Activated CD4-positive, alpha-beta T cell treated with anti-CD3 and anti-CD28 coated beads for 1 hour (primary cell): ENCODE data around the gene CNTN2.

Source experiments
- DNase-seq: peaks from one replicate; pipeline ENCODE4 v3.0.0-alpha.2; 2020

Gene CNTN2, protein sequence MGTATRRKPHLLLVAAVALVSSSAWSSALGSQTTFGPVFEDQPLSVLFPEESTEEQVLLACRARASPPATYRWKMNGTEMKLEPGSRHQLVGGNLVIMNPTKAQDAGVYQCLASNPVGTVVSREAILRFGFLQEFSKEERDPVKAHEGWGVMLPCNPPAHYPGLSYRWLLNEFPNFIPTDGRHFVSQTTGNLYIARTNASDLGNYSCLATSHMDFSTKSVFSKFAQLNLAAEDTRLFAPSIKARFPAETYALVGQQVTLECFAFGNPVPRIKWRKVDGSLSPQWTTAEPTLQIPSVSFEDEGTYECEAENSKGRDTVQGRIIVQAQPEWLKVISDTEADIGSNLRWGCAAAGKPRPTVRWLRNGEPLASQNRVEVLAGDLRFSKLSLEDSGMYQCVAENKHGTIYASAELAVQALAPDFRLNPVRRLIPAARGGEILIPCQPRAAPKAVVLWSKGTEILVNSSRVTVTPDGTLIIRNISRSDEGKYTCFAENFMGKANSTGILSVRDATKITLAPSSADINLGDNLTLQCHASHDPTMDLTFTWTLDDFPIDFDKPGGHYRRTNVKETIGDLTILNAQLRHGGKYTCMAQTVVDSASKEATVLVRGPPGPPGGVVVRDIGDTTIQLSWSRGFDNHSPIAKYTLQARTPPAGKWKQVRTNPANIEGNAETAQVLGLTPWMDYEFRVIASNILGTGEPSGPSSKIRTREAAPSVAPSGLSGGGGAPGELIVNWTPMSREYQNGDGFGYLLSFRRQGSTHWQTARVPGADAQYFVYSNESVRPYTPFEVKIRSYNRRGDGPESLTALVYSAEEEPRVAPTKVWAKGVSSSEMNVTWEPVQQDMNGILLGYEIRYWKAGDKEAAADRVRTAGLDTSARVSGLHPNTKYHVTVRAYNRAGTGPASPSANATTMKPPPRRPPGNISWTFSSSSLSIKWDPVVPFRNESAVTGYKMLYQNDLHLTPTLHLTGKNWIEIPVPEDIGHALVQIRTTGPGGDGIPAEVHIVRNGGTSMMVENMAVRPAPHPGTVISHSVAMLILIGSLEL

DNA sequence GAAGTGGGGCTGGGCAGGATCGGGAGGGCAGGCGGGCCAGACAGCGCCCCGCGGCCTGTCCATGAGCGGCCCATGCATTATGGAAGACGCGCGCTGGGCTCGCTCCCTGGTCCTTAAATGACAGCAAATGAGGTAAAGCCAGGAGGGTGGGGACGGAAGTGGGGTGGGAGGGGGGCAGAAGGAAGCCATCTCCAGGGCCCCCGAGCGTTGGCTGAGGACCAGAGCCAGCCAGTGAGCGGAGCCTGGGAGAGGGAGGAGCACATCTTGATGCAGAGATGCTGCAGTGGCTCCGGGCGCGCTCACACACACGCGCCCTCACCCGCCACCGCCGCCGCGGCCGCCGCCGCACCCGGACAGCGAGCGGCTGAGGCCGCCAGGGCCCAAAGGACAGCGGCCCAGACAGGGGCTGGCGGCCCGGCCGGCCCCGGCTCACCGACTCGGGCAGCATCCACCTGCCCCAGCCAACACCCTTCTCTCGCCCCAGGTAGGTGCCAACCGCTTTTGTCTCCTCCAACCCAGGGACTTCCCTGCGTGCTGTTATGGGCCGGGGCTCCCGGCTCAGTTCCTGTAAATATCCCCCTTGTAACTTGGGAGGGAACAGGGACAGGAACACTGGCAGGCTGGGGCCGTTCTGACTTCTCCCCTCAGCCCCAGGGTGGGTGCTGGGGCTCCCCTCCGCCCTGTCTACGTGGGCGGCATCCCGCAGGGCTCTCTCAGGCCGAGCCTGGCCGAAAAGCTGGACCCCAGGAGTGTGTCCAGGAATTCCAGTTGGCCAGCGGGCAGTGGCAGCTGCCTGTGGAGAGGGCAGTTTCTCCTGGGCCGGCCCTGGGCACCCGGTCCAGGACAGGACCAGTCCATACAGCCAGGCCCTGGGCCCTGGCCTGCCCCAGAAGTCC is at the start of gene CNTN2:
Gene CNTN2, plus strand, starts transcription at position 302 of the 896 bp plus-strand sequence. CDS start 9,974 bp downstream, outside the sequence.
- DNase-seq: no peak

DNA sequence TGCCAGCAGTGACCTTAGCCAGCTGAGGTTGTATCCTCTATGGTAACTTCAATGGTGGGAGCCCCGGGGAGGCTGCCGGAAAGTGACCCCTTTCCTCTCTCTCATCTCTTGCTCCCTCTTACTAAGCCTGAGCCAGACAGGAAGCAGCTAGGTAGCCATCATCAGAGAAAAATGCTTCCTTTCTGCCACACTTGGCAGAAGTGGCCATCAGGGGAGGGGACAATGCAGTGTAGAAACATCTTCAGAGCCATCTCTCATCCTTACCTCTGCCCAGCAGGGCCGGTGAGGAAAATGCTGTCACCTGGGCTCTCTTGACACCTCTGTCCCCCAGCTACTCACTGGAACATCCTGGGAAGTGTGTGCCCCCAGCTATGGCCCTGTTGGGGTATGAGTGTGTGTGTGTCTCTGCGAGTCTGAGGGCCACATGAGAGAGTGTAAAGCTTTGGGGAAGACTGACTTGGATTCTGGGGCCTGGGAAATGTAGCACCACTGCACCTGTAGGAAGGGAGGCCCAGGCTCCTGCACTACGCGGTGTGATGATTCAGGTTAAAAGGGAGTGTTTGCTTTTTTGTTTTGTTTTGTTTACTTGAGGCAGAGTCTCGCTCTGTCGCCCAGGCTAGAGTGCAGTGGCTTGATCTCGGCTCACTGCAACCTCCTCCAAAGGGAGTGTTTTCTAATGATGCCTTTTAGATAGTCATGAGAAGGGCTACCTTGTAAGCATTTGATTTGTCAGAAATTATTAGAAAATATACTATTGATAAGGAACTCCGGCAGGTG is 48.7 kb upstream of the CNTN2 start:
- DNase-seq: no peak

DNA sequence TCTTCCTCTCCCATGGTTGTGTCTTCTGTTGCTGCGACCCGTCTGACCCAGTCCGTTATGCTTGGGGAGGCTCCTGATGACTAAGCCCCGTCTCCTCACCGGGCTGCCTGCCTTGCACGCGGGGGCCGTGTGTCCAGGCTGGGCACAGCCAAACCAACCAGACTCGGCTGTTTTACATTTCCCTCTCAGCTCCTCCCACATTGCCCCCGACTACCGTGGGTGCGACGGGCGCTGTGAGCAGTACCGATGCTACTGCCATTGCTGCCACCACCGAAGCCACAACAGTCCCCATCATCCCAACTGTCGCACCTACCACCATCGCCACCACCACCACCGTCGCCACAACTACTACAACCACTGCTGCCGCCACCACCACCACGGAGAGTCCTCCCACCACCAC is 46.0 kb upstream of the CNTN2 start:
- no peak for DNase-seq

DNA sequence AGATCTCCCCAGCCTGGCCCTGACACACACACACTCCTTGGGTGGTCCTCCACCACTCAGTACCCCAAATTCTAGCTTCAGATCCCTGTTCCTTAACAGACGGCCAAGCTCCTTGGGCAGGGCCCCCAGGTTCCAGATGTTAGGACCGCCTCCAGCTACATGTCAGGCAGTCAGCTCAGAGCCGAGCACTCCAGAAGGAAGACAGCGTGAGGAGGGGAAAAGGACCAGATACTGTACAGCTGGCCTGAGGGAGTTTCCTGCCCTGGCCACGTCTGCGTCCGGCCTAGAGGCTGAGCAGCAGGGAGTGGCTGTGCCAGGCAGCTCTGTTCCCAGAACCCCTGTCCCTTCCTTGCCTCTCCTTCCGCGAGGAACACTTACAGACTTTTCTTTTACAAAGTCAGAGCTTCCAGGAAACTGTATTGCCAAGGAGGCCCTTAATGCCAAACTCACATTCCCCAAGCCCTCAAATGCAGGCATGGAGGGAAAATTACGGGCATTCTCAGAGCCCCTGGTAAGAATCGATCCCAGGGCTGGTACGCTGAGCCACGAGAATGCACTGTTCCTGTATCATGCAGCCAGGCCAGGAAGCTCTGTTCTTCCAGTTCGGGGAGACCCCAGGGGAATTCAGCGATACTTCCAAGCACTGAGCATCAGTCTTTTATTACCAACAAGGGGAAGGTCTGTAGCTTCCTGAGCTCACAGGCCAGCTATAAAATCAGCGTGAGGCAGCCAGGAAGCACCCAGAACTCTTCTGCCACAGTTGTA is 45.2 kb upstream of the CNTN2 start:
- DNase-seq: no peak

DNA sequence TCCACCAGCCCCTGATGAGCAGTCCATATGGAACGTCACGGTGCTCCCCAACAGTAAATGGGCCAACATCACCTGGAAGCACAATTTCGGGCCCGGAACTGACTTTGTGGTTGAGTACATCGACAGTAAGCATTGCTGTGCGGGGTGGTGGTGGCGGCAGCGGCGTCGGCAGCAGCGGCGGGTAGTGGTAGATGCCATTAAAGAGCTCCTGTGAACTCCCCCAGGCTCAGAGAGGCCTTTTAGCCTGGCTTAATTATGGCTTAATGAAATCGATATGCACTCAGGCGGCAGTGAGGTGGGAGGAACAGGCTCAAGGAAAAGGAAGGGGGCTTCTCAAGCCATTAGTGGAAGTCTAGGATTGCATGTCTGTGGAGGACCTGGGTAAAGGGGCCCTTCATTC is 41.9 kb upstream of the CNTN2 start:
- DNase-seq: no peak

DNA sequence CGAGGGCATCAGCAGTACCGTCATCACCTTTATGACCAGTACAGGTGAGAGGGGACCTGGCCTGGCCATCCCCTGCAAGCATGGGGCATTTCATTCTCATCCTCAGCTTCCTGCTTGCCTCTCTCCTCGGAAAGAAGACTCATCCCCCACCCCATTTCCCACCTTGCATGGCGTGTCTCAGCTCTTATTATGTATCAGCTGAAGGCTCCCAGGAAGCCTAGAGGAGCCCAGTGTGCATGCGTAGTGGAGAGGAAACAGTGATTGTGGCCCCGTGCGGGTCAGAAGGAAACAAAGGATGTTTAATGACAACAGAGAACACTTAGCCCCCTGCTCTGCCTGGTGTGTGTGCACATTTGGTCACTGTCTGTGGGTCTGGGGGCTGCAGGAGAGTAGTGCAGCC is 40.3 kb upstream of the CNTN2 start:
- DNase-seq: no peak

DNA sequence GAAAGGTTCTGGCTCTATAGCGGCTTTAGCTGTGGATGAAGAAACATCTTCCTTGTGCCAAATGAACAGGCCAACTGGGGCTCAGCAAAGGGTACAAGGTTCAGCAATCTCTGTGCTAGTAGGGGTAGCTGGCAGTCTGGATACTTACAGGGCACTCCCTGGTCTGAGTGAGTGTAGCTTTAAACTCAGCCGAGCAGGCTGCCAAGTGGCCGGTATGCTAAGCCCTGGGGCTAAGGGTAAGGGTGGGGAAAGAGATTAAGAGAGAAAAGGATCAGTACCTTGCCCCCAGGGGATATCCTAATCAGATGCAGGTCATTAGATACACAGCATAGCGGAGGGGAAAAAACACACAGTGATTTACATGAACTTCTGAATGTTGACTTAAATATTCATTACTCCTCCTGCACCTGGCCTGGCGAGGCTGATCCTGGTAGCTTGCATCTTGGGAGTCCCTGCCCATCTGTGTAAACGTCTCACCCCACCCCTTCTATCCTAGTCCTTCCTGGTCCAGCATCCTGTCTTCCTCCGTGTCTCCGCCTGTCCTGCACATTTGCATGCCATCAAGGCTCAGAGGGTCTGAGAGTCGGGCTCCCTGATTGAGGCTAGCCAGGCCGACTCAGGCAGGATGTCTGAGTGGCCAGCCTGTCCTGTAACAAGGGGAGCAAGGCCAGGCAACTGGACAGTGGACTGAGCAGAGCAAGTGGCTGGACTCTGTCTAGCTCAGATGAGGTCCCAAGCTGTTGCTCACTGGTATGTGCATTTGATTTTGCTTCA is 39.5 kb upstream of the CNTN2 start:
- DNase-seq: no peak

DNA sequence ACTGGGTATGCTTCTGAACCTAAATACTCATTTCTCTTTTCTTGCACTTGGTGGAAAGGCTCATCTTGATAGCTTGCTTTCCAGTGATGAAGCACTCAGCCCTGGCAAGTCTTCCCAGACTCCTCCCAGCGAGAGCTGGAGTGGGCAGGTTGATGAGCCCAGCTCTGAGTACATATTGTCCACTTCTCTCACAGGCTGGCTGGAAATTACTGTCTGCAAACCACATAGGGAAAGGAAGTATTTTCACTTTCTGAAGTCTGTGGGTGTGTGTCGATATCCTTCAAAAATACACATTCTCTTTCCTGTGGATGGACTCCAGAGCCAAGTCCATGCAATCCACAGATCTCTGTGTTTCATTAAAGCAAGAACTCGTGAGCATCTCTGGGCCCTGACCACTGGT is 38.7 kb upstream of the CNTN2 start:
- DNase-seq: no peak

DNA sequence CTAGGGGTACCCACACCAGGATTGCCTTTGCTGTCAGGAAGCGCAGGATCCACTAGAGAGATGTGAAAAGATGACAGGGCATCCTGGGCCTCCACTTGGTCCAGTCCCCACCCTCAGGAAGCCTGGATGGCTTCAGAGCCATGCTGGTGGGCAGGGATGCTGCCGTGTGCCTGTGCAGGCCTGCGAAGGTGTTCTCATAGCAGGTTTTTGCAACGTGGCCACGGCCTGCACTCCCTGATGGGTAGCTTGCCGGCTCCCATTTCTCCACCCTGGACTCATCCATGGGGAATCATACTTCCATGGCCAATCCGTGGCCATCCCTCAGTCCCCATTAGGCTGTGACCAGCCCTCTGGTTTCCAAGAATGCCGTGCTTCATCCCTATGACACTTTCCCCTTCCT is 34.1 kb upstream of the CNTN2 start:
- no peak for DNase-seq

DNA sequence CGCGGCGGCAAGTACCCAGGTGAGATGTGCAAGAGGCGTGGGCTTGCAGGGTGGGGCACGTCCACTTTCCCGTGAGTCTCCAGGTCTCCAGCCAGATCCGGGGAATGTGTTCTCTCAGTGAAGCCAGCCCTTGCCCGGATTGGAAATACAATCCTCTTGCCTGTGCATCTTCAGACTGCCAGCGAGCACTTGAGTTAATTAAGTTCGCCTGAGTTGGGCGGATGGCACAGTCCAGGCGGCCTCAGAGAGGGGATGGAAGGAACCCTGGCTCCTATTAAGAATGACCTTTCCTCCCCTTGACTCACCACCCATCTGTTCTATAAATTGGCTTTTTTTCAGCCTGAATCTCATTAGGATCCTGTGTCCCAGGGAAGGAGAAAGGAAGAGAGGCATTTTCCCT is 33.3 kb upstream of the CNTN2 start:
- DNase-seq: no peak

DNA sequence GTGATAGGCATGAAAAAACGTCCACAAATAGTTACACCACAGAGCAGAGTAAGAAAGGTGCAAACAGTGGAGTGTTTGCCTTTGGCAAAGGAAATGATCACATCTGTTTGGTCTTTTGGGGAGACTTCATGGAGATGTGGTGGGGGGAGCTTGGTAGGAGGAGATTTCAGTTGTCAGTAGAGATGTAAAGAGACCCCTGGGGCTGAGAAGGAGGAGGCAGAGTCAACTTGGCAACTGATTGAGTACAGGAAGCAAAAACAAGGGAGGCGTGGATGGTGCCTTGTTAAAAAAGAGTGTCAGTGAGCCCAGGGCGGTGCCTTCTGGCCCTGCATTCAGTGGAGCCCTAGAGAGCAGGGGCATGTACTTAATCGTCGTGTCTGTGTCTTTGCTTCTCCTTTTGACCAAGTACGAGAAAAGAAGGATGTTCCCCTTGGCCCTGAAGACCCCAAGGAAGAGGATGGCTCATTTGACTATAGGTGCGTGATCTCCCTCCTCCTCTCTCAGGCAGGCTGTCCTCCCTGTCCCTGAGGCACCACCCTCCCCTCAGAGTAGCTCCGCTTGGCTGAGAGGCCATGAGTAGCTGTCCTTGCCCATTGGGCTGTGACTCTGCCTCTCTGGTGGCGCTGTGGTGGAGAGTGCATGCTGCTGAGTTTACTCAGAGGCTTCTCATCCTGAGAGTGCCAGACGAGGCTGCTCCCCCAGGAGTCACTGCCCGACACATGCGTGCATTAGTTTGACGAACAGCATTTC is 30.4 kb upstream of the CNTN2 start:
- no peak for DNase-seq

DNA sequence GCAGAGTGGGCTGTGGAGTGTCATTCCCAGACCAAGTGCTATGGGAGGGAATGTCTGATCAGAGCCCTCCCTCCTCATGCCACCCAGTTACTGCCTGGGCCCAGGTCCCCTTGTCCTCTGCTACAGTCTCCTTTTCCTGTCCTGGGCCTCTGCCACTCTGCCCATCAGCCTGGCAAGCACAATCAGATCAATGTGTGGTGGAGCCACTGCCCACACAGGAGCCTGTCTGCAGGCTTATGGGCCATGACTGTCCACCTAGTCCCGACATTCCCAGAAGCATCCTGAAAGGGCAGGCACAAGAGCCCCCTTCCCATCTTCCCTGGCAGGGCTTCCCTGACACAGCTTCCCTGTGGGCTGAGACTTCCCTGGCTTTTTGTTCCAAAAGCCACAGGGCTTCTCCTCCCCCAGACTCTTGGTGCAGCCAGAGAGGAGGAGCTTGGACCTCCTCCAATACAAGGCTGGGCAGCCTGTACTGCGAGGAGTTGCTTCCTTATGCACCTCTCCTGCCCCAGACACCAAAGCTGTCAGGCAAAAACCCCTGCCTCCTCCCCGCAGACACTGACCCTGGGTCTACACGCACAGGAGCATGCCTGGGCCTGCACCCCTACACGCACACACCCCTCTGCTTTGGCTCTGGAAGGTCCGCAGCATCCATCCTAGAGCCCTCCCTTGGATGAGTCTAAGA is 29.2 kb upstream of the CNTN2 start:
- no peak for DNase-seq

DNA sequence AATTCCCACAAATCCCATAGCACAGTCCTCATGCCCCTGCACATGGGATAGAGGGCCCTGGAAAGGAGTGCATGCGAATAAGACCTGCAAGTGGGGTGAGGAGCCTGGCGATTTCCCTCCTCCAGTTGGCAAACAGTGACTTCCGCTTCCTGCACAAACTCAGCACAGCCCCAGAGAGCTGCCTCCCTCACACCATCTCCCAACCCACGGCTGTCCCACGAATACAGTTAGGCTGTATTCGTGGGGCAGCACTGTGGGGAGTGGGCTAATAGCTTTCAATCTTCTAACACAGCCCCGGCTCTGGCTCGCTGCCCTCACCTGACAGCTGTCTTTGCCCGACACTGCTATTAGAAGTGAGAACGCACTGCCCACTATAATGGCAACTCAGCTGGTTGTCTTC is 28.2 kb upstream of the CNTN2 start:
- DNase-seq: no peak

DNA sequence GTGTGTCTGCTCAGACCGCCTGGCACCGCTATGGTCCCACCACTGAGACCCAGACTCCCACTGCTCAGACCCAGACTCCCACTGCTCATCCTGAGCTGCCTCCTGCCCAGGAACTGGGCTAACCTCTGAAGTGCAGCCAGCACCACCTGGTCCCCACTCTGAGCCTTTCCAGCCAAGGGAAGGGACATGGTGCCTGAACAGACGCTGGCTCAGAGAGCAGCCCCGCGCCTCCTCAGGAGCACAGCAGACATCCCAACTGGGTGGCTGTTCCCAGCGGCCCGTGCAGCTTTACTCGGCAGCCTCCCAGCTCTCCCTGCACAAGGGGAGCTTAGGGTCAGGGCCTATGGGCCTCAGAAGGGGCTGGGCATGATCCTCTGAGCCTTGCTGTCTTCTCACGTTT is 27.8 kb upstream of the CNTN2 start:
- no peak for DNase-seq

DNA sequence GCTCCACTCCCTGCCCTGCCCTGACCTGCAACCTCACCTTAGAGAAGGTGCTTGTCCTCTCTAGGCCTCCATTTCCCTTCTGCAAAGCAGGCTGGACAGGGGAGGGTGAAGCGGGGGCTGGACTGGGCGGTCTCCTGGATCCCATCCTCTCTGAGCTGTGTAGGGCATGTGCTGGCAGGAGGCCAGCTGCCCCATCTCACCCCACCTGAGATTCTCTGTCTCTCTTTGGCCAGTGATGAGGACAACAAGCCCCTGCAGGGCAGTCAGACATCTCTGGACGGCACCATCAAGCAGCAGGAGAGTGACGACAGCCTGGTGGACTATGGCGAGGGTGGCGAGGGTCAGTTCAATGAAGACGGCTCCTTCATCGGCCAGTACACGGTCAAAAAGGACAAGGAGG is 26.9 kb upstream of the CNTN2 start:
- no peak for DNase-seq

DNA sequence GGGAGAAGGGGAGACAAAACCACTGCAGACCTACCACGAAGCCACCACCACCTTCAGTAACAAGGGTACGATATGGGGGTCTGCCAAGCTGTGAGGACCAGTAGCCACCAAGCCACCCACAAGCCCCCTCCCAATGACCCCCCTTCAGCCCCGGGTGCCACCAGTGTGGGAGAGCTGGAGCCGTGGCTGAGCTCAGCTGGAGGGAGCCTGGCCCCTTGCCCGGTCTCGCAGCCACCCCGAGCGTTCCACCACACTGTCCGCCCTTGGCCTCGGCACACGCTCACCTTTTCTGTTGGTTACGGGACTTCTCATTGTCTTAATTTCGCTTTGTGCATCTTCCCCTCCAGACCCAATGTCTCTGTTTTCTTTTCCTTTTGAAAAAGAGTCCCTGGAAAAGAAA is 26.4 kb upstream of the CNTN2 start:
- no peak for DNase-seq

DNA sequence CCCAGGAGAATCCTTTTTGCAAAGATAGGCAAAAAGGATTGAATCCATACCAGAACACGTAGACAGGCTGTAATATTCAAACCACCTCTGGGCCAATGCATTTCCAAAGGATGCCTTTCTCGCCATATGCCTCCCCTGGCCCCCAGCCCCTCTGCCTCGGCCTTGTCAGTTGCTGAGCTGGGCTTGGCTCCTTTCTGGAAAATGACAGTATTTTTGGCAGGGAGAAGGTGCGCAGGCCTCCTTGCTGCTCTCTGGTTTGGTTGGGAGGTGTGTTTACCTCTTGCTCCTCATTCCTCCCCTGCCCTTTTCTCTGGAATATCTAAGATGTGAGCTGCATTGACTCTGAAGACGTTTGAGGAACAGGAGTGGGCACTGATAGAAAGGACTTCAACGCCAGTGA is 26.0 kb upstream of the CNTN2 start:
- DNase-seq: no peak

DNA sequence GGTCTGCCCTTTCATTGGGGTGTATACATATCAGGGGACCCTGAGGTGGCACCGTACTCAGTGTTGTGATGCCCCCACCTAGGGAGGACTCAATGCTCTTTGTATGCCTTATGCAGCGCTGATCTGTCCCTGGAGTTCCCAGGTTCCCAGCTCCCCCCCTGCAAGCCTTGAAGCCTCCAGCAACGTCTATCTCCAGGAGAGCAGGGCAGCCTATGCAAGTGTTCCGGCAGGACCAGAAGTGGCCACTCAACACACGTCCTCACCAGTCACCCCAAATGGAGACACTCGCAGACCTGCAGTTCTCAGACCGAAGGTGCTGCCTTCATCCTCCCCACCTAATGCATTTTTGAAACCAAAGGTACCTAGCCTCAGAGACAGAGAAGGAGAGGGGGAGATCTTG is 25.2 kb upstream of the CNTN2 start:
- DNase-seq: no peak

DNA sequence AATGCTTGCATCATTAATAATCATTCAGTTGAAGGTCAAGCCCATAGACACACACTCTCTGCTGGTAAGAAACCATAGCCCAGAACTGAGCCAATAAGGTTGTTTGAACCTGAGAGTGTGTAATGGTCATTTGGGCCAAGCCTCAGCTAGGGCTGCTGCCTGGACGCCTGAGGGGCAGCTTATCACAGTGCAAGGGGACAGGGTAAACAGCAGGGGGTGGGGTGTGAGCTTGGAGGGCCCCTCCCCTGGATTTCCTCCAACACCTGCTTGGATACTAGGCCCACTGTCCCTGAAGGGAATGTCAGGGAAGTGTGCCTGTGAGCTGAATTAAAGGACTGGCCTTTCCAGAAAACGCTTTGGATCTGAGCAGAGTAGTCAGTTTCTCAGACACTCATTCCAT is 24.6 kb upstream of the CNTN2 start:
- DNase-seq: no peak
